Thoracic aorta (tissue), 2 donors: Measurements from ENCODE around the gene SLC38A5. TPM values are rescaled to one million over a fixed set of nuclear protein-coding genes. Genes with fewer than 3 reads are reported as not detected.

Source experiments
- ATAC-seq: fragments of 150-250 bp; one replicate; pipeline ENCODE4 v1.8.0; 2017; ENCODE audit warnings: low read depth; ENCODE audit not compliant: insufficient number of reproducible peaks, low FRiP score
- DNase-seq: peaks from one replicate; pipeline ENCODE4 v3.0.0-alpha.2; 2020; ENCODE audit warnings: low spot score
- H3K27ac ChIP-seq, 2 donors: fragments of 200-600 bp; sonication (generic); 1 replicate in 1 of 2; 2 replicates in 1 of 2; pipeline ENCODE4 v1.5.1; 2016; ENCODE audit warnings: mild to moderate bottlenecking in 2 of 2, moderate library complexity in 2 of 2
- H3K27me3 ChIP-seq: fragments of 200-600 bp; sonication (generic); replicated peaks from 2 replicates; pipeline ENCODE4 v1.6.0; 2016; ENCODE audit warnings: mild to moderate bottlenecking; ENCODE audit not compliant: insufficient read depth
- H3K36me3 ChIP-seq: fragments of 200-600 bp; sonication (generic); one replicate; pipeline ENCODE4 v1.5.1; 2016
- H3K4me1 ChIP-seq, 2 donors: fragments of 200-600 bp; sonication (generic); 1 replicate in 1 of 2; 2 replicates in 1 of 2; pipeline versions ENCODE4 v1.5.1 to v1.6.0; 2016; ENCODE audit warnings: low read depth in 2 of 2, mild to moderate bottlenecking in 1 of 2; ENCODE audit not compliant: control insufficient read depth in 1 of 2
- H3K4me3 ChIP-seq: fragments of 200-600 bp; sonication (generic); 2 replicates; pipeline ENCODE4 v1.5.1; 2016; ENCODE audit warnings: mild to moderate bottlenecking
- H3K9me3 ChIP-seq: fragments of 200-600 bp; sonication (generic); 2 replicates; pipeline ENCODE4 v1.5.1; 2016
- CTCF ChIP-seq: fragments of 200-600 bp; sonication (generic); IDR thresholded peaks from one replicate; pipeline ENCODE4 v1.5.1; 2019; ENCODE audit warnings: antibody characterized with exemption
- total RNA-seq, 2 donors: library from RNA; depleted of rRNA; stranded (reverse); fragments of >200 nt; gene quantifications; one replicate each; pipeline versions ENCODE4 v1.1.0 to v1.2.3, GENCODE V29; 2016

The SLC38A5 gene
- total RNA-seq, 2 donors from 2014 or later: 3.4 to 4.9 TPM

GRCh38 chrX:48478806-48479205 is 8.7 kb upstream of the SLC38A5 start:
- no peak overlapping the region for H3K4me3 ChIP-seq
- DNase-seq (no peak), ATAC-seq (no peak)
- H3K9me3 ChIP-seq: no peaks in the 10 kb centered on the region
- H3K36me3 ChIP-seq: peaks cover 3% of the 10 kb centered on the region
- TF ChIP-seq CTCF: no peak
- no peak overlapping the region for H3K27ac ChIP-seq
- peaks cover 0 to 3% of the 10 kb centered on the region in 2 donors for H3K4me1 ChIP-seq
- H3K27me3 ChIP-seq: no peaks in the 10 kb centered on the region

GRCh38 chrX:48477960-48478755 is 8.1 kb upstream of the SLC38A5 start:
- ATAC-seq: no peak
- peaks cover 3% of the 10 kb centered on the region for H3K36me3 ChIP-seq
- H3K27ac ChIP-seq: no peak overlapping the region
- no peak for DNase-seq
- peaks cover 0 to 3% of the 10 kb centered on the region in 2 donors for H3K4me1 ChIP-seq
- H3K27me3 ChIP-seq: no peaks in the 10 kb centered on the region
- TF ChIP-seq CTCF: no peak
- no peak overlapping the region for H3K4me3 ChIP-seq
- H3K9me3 ChIP-seq: no peaks in the 10 kb centered on the region

GRCh38 chrX:48476919-48477318 is 6.9 kb upstream of the SLC38A5 start:
- Histone ChIP-seq H3K4me1 (peaks cover 0 to 3% of the 10 kb centered on the region in 2 donors), H3K9me3 (no peaks in the 10 kb centered on the region), H3K4me3 (peak overlapping the region; percentile 92), H3K36me3 (no peaks in the 10 kb centered on the region), H3K27me3 (no peaks in the 10 kb centered on the region), H3K27ac (peak overlapping the region; percentile 73 to 85)
- ATAC-seq (no peak), DNase-seq (no peak)
- TF ChIP-seq CTCF: no peak

GRCh38 chrX:48475774-48476577 is 5.9 kb upstream of the SLC38A5 start, which contains the start of gene FTSJ1:
FTSJ1 (plus strand) TSS chrX:48476199; CDS start chrX:48478048, 1,849 bp downstream.
- Histone ChIP-seq H3K4me1 (peaks cover 0 to 3% of the 10 kb centered on the region in 2 donors), H3K36me3 (no peaks in the 10 kb centered on the region), H3K4me3 (peak within 1 kb of the TSS; percentile 92), H3K27ac (peak within 1 kb of the TSS; percentile 73 to 85), H3K27me3 (no peaks in the 10 kb centered on the region), H3K9me3 (no peaks in the 10 kb centered on the region)
- no peak for TF ChIP-seq CTCF
- ATAC-seq (peak; percentile 88), DNase-seq (peak; percentile 58)

- no peak for TF ChIP-seq CTCF
- Histone ChIP-seq H3K36me3 (no peaks in the 10 kb centered on the region), H3K4me3 (peak overlapping the region; percentile 92), H3K27me3 (no peaks in the 10 kb centered on the region), H3K9me3 (no peaks in the 10 kb centered on the region), H3K4me1 (peaks cover 0 to 3% of the 10 kb centered on the region in 2 donors), H3K27ac (peak overlapping the region; percentile 73 to 85)
- ATAC-seq (no peak), DNase-seq (no peak)
Measured at GRCh38 chrX:48475296-48475695, 5.2 kb upstream of the SLC38A5 start.
